Keratinocyte (primary cell): ENCODE results near the gene DCLK2. TPM values are rescaled to one million over a fixed set of nuclear protein-coding genes. Genes with fewer than 3 reads are reported as not detected.

Experiments used
- DNase-seq: peaks from one replicate; pipeline ENCODE4 v3.0.0-alpha.2; 2011; ENCODE audit warnings: low read depth, missing footprints, low spot score
- FAIRE-seq: peaks from 2 replicates; lab custom pipeline; 2011; peaks lifted over from hg19 to GRCh38; lab: Jason Lieb, UNC
- H2AFZ ChIP-seq: 2 replicates; pipeline ENCODE4 v1.6.0; 2012; ENCODE audit warnings: low read length, control low read depth, inconsistent platforms; ENCODE audit not compliant: control insufficient read depth
- H3K27ac ChIP-seq: 2 replicates; pipeline ENCODE4 v1.5.1; 2011; ENCODE audit warnings: low read length; ENCODE audit not compliant: control insufficient read depth, insufficient read depth
- H3K27me3 ChIP-seq: 3 replicates; pipeline ENCODE4 v1.6.0; 2011; ENCODE audit warnings: low read length; ENCODE audit not compliant: control insufficient read depth, insufficient read depth; ENCODE audit errors: extremely low read depth
- H3K36me3 ChIP-seq, 2 experiments: 2 replicates in 1 of 2; 3 replicates in 1 of 2; pipeline ENCODE4 v1.5.1; 2011; ENCODE audit warnings: low read length in 2 of 2, mild to moderate bottlenecking in 1 of 2; ENCODE audit not compliant: control insufficient read depth in 2 of 2, insufficient read depth in 2 of 2; ENCODE audit errors: extremely low read depth in 1 of 2
- H3K4me1 ChIP-seq: 3 replicates; pipeline ENCODE4 v1.5.1; 2011; ENCODE audit warnings: low read length; ENCODE audit not compliant: control insufficient read depth, insufficient read depth; ENCODE audit errors: extremely low read depth
- H3K4me2 ChIP-seq: 3 replicates; pipeline ENCODE4 v1.6.0; 2011; ENCODE audit warnings: low read depth, low read length; ENCODE audit not compliant: control insufficient read depth, insufficient read depth; ENCODE audit errors: extremely low read depth
- H3K4me3 ChIP-seq, 3 experiments: fragments of 200-600 bp in 1 of 3; sonication (generic) in 1 of 3; 2 replicates in 2 of 3; 3 replicates in 1 of 3; pipeline ENCODE4 v1.5.1; 2011 to 2016; ENCODE audit warnings: low read length in 3 of 3, mild to moderate bottlenecking in 3 of 3, control low read depth in 2 of 3, inconsistent platforms in 1 of 3, low read depth in 1 of 3, mixed read lengths in 1 of 3, mixed run types in 1 of 3, moderate library complexity in 1 of 3; ENCODE audit not compliant: control insufficient read depth in 2 of 3, insufficient read depth in 2 of 3; ENCODE audit errors: extremely low read depth in 1 of 3
- H3K79me2 ChIP-seq: 2 replicates; pipeline ENCODE4 v1.6.0; 2012; ENCODE audit warnings: low read length; ENCODE audit not compliant: control insufficient read depth, insufficient read depth
- H3K9ac ChIP-seq: 3 replicates; pipeline ENCODE4 v1.6.0; 2011; ENCODE audit warnings: low read length; ENCODE audit not compliant: control insufficient read depth, insufficient read depth; ENCODE audit errors: extremely low read depth
- H3K9me1 ChIP-seq: 3 replicates; pipeline ENCODE4 v1.6.0; 2011; ENCODE audit warnings: low read length; ENCODE audit not compliant: control insufficient read depth, insufficient read depth; ENCODE audit errors: extremely low read depth
- H3K9me3 ChIP-seq: 2 replicates; pipeline ENCODE4 v1.5.1; 2012; ENCODE audit warnings: low read depth, low read length; ENCODE audit not compliant: control insufficient read depth
- H4K20me1 ChIP-seq: 3 replicates; pipeline ENCODE4 v1.6.0; 2011; ENCODE audit warnings: low read length; ENCODE audit not compliant: control insufficient read depth, insufficient read depth; ENCODE audit errors: extremely low read depth
- EZH2 ChIP-seq: IDR thresholded peaks from one replicate; pipeline ENCODE4 v1.6.1; 2012; ENCODE audit warnings: inconsistent platforms, mild to moderate bottlenecking, low read length, moderate library complexity
- dilution Hi-C: fragments of 300-500 bp; cut with MboI; formaldehyde crosslinking; loops from one replicate; pipeline ENCODE4 v1.7.0; 2020; ENCODE audit warnings: low sequenced_read_pairs; ENCODE audit not compliant: extremely low pct_ligation_motif_present
- polyA plus RNA-seq, 5 experiments: library from polyadenylated mRNA; depleted of rRNA in 3 of 5; stranded (reverse) in 3 of 5; stranded (forward) in 1 of 5; unstranded in 1 of 5; fragments of >200 nt; gene quantifications; 1 replicate in 1 of 5; 2 replicates in 3 of 5; 3 replicates in 1 of 5; pipeline versions ENCODE4 v1.2.1 to v1.2.3, GENCODE V29; 2011 to 2012; ENCODE audit warnings: missing spikeins in 2 of 5, low read depth in 1 of 5, low replicate concordance in 1 of 5
- TF ChIP-seq, protein P1 (sequence below), 3 experiments: IDR thresholded peaks in 1 of 3; conservative IDR thresholded peaks in 1 of 3; optimal IDR thresholded peaks in 1 of 3; 2 replicates in 2 of 3; 3 replicates in 1 of 3; pipeline versions ENCODE3 to v1.5.1; 2011; ENCODE audit warnings: low read length in 3 of 3, mild to moderate bottlenecking in 3 of 3, moderate library complexity in 2 of 3, control low read depth in 1 of 3, inconsistent platforms in 1 of 3; ENCODE audit not compliant: insufficient read depth in 2 of 3; ENCODE audit errors: extremely low read depth in 1 of 3

The DCLK2 gene
- polyA plus RNA-seq, 1 donor (not counting 4 experiments of a cell fraction or from before 2014, with no cell fraction given): 0.07 TPM

DNA sequence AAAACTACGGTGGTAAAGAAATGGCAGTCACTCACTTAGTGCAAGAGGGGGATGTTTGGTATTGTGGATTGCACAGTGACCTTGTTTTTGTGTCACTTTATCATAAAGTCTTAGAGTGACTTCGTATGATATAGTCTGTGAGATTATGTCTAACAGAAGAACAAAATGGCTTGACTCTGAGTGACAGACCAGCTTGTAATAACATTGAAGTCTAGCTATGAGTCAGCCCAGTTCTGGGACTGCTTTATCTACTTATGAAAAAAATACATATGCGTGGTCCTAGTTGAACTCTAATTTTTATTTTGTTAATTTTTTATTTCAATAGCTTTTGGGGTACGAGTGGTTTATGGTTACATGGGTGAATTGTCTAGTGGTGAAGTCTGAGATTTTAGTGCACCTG lies 20.0 kb downstream of the DCLK2 start:
- no peaks in the 10 kb centered on the region for H3K79me2 ChIP-seq
- no peak overlapping the region for H3K4me3 ChIP-seq
- DNase-seq: no peak
- no peak for FAIRE-seq
- dilution Hi-C loops: no loop called here
- H4K20me1 ChIP-seq: no peaks in the 10 kb centered on the region
- H3K4me2 ChIP-seq: no peak overlapping the region
- no peaks in the 10 kb centered on the region for H3K36me3 ChIP-seq
- H3K27ac ChIP-seq: no peak overlapping the region
- TF ChIP-seq, protein P1, sequence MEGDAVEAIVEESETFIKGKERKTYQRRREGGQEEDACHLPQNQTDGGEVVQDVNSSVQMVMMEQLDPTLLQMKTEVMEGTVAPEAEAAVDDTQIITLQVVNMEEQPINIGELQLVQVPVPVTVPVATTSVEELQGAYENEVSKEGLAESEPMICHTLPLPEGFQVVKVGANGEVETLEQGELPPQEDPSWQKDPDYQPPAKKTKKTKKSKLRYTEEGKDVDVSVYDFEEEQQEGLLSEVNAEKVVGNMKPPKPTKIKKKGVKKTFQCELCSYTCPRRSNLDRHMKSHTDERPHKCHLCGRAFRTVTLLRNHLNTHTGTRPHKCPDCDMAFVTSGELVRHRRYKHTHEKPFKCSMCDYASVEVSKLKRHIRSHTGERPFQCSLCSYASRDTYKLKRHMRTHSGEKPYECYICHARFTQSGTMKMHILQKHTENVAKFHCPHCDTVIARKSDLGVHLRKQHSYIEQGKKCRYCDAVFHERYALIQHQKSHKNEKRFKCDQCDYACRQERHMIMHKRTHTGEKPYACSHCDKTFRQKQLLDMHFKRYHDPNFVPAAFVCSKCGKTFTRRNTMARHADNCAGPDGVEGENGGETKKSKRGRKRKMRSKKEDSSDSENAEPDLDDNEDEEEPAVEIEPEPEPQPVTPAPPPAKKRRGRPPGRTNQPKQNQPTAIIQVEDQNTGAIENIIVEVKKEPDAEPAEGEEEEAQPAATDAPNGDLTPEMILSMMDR (optimal IDR thresholded peaks at IDR 0.05 in 1 of 3, IDR thresholded peaks at IDR 0.05 in 1 of 3, conservative IDR thresholded peaks at IDR 0.05 in 1 of 3; ENCODE audit: extremely low read depth in 1 of 3, insufficient read depth in 2 of 3, low read length in 3 of 3): no peak
- TF ChIP-seq EZH2: no peak
- no peaks in the 10 kb centered on the region for H3K4me1 ChIP-seq
- peaks cover 2% of the 10 kb centered on the region for H3K27me3 ChIP-seq
- no peak overlapping the region for H3K9ac ChIP-seq
- no peaks in the 10 kb centered on the region for H3K9me1 ChIP-seq
- H2AFZ ChIP-seq: no peak overlapping the region
- H3K9me3 ChIP-seq: no peaks in the 10 kb centered on the region

DNA sequence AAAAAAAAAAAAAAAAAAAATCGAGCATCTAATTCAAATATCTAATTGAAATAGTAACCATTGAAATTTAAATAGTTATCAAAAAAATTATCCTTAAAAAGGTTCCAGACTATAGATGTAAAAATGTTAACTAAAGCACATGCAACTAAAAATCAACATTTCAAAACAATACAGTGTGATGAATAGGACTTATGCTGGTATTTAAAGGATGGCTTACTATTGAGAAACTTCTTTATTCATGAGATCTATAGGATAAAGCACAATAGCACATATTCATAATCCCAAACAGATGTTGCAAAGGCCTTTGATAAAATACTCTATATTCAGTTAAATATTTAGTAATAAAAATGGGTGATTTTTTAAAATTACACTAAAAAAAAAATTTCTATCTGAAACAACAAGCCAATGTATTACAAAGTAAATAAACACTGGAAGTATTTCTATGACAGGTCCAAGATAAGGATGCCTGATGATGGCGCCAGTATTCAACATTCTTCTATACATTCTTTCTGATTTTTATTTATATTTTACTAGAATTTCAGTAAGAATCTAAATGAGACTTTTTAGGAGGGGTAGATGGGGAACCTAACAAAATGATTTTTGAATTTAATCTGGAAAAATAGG lies 26.3 kb downstream of the DCLK2 start:
- Histone ChIP-seq H3K4me2 (no peak overlapping the region), H3K27ac (no peak overlapping the region), H4K20me1 (no peaks in the 10 kb centered on the region), H3K27me3 (peaks cover 2% of the 10 kb centered on the region), H3K9me3 (no peaks in the 10 kb centered on the region), H3K9ac (no peak overlapping the region), H3K4me1 (peaks cover 3% of the 10 kb centered on the region), H3K4me3 (no peak overlapping the region), H2AFZ (no peak overlapping the region), H3K36me3 (no peaks in the 10 kb centered on the region), H3K79me2 (no peaks in the 10 kb centered on the region), H3K9me1 (no peaks in the 10 kb centered on the region)
- TF ChIP-seq, protein P1 (optimal IDR thresholded peaks at IDR 0.05 in 1 of 3, IDR thresholded peaks at IDR 0.05 in 1 of 3, conservative IDR thresholded peaks at IDR 0.05 in 1 of 3; ENCODE audit: extremely low read depth in 1 of 3, insufficient read depth in 2 of 3, low read length in 3 of 3): no peak
- TF ChIP-seq EZH2: no peak
- DNase-seq (no peak), FAIRE-seq (no peak)
- dilution Hi-C loops: no loop called here
